Stimulated activated naive CD8-positive, alpha-beta T cell treated with anti-CD3 and anti-CD28 coated beads, Interleukin-15, Interleukin-2, amounts not matched to agents 100 U/mL and 50 U/mL, for 24 hours (primary cell): ENCODE measurements around the gene IL1R2.

ENCODE experiments used
- ATAC-seq: fragments of 150-1000 bp; cut with Tn5 transposase; one replicate; pipeline ENCODE4 v1.10.0; 2021
- DNase-seq: peaks from one replicate; pipeline ENCODE4 v3.0.0; 2021

The IL1R2 gene

DNA sequence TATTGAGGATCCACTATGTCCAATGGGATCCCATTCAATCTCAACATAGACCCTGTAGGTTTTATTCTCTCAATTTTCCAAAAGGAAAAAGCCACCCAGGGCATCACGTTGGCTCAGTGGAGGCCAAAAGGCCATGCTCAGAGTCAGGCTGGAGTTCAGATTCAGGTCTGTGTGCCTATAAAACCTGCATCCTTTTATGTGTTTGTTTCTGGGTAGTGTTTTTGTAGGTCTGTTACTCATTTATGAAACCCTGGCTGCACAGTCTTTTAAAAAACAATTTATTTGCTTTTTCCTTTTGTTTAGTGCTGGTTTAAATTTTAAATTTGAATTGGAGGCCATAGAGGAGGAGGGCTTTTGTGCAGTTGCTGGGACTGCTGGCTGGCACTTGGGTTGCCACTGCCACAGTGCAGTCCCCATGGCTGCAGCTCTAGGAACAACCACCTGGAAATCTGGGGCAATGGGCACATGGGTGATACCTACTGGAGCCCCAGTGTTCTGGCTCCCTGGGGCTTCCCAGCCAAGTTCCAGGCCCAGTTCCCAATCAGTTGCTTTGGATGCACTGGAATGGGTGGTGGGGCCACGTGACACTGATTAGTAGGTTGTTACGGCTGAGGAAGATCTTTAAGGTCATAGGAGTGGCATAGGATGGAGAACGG is 31.3 kb downstream of the IL1R2 start:
- ATAC-seq (no peak), DNase-seq (no peak)

DNA sequence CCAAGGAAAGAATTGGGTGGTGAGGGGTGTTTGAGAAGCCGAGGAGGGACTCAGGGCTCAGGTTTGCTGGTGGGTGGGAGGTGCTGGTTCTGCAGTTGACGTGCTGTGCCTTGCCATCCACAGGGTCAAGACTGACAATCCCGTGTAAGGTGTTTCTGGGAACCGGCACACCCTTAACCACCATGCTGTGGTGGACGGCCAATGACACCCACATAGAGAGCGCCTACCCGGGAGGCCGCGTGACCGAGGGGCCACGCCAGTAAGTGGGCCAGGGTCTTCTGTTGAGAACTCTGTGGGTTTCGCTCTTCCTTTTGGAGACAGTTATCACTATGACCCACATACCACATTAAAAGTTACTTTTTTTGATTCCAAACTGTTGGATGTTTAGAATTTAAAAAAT is 32.6 kb downstream of the IL1R2 start:
- ATAC-seq = no peak

DNA sequence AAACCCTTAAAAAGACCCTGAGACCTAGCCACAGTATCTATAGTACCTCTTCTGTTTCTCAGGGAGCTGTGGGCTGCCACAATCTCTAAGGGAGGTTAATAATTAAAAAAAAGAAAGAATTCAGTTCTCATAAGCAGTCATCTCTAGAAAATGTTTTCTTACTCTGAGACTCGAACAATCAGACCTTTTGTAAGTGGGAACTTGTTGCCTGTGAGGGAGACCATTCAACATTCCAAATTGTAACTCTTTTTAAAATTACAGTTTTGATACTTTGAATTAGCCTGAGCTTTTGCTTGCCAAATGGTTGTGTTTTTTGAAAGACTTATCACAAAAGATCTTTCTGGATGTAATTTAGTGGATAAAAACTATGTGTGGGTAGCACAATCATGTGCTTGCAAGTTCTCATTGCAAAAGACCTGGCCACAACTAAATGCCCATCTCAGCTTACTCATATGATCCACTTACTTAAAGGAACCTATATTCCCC is 33.3 kb downstream of the IL1R2 start:
- DNase-seq = no peak
- ATAC-seq = no peak

More for the DNA sequence above, 32.6 kb downstream of the IL1R2 start:
- no peak for DNase-seq

DNA sequence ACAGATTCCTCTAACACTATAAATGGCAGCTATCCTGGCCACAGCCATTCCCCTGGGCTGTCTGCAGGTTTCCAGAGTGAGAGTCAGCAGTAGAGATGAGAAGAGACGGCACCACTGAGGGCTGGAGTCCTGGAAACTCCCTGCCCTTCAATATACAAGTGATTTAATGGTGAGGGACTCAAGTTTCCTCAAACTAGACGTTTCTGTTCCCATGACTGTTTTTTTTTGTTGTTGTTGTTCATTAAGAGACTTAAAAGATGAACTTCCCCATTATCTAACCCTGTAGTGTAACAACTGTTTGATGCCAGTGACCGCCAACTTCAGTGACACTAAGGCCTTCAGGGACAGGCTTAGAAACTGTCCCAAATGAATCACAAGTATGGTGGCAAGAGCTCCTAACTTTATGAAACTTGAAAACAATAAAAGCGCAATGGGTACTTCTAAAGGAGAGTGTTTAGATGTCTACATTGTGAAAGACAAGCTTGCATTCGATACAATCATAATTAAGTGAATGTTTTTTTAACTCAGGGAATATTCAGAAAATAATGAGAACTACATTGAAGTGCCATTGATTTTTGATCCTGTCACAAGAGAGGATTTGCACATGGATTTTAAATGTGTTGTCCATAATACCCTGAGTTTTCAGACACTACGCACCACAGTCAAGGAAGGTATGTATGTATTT is 34.0 kb downstream of the IL1R2 start:
- ATAC-seq = no peak
- no peak for DNase-seq

DNA sequence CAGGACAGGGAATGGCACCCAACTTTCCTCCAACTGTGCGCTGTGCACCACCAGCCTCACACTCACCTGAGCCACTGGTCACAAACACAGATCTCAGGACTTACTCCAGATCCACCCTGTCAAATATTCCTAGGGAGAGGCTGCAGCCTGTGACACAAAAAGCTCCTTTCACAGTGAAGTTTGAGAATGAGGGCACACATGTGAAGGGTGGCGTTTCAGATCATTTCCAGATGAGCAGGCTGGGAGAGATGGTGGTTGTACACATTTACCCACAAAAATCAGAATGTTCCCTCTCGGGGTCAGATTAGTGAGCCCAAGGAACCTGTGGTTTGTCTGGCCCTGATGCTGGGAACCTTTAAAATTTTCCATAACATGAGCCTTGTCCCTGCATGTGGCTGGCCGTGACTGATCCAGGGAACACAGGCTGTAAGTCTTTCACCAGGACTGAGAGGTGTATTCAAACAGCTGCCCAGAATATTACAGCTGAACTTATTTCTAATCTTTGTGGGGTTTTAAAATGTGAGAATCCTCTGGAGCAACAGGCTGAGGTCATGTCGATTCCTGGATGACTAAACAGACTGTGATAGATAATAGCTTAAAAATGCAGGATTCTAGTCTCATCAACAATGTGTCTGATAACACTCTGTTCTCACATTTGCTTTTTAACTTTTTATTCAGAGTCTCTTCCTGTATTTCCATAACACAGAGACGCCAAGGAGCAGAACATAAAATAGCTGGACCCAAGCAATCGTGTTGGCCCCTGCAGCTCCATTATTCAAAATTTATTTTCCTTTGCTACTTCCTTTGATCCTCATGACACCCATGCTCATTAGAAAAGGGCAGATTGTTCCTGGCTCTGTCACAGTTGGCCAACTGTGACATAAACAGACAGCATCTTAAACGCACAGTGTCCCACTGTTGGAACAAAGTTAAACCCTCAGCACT is 35.5 kb downstream of the IL1R2 start:
- ATAC-seq = no peak

DNA sequence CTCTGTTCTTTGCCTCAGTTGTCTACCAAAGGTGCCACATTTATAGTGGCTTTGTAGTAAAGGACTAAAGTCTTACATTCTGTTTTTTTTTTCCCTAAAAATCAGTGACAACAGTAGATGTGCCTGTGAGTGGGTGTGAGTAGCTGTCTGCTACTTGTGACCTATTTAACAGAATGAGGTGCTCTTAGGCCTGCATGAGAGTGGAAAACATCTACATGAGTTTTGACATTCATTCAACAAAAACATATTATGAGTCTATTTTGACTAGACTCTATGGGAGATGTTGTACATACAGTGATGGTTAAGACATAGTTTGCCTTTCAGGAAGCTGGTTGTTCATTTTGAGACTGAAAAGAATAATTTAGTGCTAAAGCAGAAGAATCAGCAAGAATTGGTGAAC is 36.7 kb downstream of the IL1R2 start:
- no peak for ATAC-seq
- DNase-seq = no peak

More for the DNA sequence above, 35.5 kb downstream of the IL1R2 start:
- no peak for DNase-seq

DNA sequence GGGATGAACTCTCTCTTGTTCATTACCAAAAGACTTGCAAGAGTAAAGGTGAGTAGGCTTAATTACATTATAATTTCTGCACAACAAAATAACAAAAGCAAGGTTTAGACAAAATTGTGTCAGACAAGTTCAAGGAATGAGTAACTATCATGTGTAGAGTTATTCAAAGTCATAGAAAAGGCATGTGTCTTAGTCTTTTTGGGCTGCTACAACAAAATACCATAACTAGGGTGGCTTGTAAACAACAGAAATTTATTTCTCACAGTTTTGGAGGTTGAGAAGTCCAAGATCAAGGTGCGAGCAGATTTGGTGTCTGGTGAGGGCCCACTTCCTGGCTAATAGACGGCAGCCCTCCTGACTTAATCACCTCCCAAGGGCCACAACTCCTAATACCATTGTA is 37.6 kb downstream of the IL1R2 start:
- DNase-seq (no peak), ATAC-seq (no peak)

DNA sequence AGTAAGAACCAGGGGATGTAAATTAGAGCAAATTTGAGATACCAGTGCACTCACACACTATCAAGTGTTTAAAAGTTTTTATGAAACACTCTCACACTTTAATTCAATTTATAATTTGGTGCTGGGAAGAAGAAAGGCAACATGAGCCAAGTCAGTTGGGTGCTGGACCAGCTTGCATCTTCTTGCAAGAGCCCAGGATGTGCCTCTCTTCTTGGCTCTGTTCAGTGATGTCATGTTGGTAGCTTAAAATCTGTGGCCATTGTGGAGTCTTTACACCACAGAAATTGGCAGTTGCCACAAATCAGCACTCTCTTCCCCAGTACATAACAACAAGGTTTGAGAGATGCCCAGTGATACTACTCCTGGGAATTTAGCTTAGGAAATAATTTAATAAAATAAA is 38.2 kb downstream of the IL1R2 start:
- no peak for ATAC-seq
- no peak for DNase-seq

DNA sequence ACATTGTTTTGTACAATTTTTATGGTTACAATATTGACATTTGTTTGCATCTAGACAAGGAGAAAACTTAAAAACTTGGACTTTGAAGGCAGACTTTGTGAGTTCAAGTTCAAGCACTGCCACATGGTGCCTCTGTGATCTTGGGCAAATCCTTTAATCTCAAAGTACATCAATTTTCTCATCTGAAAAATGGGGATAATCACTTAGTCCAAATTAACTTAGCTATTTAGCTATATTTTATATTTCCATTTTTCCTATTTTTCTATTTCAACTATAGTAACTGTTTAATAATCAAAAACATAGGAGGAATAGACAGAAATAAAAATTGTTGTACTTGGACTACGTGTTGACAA is 38.7 kb downstream of the IL1R2 start:
- ATAC-seq (no peak), DNase-seq (no peak)

DNA sequence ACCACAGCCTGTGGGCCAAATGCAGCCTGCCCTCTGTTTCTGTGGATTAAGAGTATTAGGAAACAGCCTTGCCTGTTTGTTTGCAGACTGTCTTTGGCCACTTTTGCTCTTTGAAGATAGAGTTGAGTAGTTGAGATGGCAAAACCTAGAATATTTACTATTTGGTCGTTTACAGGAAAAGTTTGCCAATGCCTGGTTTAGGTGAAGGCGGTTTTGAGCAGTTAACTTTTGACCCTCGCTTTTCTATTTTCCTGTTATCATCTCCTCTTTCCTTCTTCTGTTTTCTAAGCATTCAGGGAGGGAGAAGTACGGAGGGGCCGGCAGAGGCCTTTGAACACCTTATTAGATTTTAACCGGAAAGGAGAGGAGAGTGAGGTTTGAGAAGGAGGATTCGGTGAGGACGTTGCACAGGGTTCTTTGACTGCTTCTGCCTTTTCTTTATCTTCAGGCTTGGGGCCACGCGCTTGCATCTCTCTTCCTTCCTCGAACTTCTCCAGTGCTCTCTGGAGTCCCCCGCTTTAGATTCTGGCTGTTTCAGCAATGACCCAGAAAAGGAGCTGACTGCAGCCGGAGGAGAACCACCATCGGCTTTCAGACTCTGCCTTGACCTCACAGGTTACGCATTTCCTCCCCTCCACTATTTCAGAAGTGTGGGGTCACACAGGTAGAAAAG is 39.2 kb downstream of the IL1R2 start:
- ATAC-seq = no peak
- DNase-seq = no peak

DNA sequence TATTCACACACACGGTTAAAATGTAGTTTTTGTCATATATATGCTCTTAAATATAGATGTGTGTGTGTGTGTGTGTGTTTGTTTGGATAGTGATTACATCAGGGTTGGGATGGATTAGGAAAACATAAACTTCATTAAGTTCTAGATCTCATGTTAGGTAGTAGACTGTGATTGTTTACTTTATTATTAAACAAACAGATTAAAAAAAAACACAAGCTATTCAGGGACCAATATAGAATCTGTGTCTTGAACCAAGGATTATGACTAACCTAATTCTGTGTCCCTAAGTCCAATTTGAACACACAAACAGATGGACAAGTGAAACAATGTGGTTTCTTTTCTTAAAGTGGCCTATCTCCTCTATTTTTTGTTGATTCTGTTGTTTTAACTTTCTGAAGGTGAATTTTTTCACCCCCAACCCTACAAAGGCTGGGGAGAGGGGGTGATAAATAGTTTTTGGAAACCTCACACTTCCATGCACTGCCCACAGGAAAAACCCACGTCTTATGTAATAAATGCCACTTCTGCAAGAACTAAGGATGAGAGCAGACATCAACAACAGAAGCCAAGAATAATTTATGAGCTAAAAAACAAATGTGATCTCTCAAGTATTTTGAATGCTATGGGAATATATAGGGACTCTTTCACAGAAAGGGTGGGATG is 40.7 kb downstream of the IL1R2 start:
- no peak for DNase-seq

DNA sequence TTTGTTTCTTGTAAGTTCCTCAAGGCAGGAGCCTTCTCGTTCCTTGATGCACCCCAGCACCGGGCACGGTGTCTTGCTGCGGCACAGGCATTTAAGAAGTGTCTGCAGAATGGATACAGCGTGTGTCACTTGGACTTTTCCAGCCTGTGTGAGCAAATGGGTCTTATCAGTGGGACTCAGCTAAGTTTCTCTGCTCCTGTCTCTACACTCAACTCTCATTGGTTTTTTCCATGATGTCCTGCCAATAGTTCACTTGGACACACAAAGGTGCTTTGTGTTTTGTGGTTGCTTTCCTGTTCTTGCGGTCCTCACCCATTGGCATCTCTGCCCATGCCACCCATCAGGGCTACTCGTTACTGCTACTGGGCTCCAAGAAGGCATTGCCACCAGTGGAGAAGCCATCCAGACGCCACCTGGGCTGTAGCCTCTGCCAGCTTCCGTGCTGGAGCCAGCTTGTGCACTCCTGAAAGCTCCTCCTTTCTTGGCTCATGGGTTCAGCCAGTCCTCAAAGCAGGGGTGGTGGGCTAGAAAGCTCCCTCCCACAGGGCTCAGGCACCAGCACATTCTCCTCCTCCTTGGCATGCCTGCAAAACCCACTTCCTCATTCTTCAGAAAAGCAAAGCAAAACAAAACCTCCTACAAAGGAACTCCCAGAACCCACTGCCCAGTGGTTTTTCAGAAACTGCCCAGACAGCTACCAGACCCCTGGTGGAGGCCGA is 41.4 kb downstream of the IL1R2 start:
- no peak for ATAC-seq
- peak; percentile 23 for DNase-seq

More for the DNA sequence above, 40.7 kb downstream of the IL1R2 start:
- ATAC-seq = no peak

DNA sequence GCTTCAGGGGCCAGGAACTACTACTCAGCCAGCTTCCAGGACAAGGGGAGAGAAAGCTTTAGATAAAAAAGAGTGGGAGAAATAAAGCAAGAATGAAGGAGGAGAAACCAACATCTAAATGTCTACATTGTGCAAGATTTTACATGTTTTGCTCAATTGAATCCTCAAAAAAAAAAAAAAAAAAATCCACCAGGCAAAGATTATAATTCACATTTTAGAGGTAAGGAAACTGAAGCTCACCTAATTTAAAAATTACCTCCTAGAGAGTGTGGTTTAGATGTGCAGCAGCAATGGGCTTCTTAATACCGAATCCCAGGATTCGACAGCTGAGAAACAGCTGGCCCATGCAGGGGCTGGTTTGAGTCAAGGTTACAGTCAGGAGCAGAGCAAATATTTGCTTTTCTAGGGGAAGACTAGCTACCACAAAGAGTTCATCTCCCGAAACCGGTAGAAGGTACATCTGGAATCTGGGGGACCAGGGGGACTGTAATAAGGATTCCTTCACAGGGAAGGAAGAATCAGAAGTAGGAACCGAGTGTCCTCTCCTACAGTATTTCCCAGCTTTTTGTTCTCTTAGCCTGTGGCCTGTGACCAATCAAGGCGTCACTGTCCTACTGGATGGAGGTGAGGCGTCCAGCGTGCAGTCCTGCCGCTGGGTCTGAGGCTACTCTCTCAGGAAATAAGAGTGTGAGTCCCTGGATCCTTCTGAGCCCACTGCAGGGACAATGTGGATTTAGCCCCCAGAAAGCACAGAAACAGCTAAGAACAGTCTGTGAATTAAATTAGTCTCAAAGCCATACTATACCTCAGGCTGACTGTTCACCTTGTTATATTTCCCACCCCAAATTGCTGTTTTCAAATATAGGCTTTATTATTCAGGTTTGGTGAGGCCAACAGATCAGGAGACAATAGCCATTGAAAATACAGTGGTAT is 42.3 kb downstream of the IL1R2 start:
- no peak for ATAC-seq
- no peak for DNase-seq

DNA sequence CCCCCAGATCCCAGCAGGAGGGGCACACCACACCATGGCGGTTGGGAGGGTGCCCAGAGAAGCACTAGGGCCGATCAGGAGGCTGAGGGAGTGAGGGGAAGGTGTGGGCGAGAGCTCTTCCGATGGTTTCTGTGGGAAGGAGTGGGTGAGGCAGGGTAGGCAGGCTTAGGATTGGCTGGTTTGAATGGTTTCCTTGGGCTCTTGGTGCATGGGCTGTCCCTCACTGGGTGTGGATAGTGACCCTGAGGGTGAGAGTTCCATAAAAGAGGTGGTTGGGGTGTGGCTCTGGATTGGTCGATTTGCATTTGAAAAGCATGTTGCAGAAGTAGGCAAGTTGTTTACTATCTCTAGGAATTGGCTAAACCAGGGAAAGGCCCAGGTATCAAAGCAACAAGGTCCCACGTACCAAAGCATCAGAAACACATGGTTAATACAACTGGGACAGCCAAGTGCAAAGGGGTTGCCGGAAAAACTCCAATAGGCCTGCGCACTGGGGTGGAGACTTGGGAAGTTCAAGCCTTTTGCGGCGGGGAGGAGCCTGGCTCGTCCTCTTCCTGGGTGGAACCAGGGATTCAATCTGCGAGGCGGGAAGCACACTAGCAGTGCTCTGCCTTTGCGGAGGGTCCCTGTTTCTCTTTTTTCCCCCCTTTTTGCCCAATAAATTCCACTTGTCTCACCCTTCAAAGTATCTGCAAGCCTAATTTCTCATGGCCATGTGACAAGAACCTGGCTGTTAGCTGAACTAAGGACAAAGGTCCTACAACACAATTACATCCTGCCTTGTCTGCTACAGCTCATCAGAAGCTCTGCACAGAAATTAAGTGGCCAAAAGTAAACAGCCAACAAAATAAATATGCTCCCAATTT is 43.2 kb downstream of the IL1R2 start:
- no peak for DNase-seq
- no peak for ATAC-seq

DNA sequence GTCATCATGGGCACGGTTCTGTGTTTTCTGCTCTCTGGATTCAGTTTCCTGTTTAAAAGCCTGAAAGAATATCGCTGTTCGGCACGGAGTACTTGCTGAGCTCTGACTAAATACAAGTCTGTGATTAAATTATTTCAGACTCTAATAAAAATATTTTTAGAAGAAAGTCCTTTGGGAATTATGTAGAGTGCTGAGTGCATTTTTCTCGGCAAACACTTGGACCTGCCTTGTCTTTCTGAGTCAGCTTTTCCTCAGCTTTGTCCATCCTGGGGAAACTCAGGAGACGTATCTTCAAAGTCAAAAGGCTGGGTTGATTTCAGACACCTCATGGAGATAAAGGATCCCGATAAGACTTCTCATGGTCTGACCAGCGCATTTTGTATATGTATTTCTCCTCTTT is 45.9 kb downstream of the IL1R2 start:
- DNase-seq (no peak), ATAC-seq (no peak)

DNA sequence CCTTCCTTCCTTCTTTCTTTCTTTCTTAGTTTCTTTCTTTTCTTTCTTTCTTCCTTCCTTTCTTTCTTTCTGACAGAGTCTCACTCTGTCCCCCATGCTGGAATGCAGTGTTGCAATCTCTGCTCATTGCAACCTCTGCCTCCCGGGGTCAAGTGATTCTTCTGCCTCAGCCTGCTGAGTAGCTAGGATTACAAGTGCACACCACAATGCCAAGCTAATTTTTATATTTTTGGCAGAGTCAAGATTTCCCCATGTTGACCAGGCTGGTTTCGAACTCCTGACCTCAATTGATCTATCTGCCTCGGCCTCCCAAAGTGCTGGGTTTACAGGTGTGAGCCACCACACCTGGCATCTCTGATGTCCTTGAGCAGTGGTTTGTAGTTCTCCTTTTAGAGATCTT is 48.5 kb downstream of the IL1R2 start:
- DNase-seq = no peak
- no peak for ATAC-seq

DNA sequence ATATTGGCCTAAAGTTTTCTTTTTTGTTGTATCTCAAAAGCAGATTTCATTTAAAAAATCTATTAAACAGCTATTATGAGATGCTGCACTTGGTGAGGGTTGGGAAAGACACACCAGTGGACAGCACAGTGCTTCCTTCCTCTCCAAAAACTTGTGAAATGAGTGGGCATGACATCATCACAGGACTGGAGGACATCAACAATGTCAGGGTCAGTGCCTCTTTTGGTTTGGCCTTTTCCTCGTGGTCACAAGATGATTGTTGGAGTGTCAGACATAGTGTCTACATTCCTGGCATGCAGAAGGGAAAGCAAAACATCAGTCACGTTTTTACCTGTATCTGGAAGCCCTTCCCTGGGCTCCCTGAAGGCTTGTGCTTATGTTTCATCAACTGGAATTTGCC is 49.6 kb downstream of the IL1R2 start:
- no peak for DNase-seq
- no peak for ATAC-seq

DNA sequence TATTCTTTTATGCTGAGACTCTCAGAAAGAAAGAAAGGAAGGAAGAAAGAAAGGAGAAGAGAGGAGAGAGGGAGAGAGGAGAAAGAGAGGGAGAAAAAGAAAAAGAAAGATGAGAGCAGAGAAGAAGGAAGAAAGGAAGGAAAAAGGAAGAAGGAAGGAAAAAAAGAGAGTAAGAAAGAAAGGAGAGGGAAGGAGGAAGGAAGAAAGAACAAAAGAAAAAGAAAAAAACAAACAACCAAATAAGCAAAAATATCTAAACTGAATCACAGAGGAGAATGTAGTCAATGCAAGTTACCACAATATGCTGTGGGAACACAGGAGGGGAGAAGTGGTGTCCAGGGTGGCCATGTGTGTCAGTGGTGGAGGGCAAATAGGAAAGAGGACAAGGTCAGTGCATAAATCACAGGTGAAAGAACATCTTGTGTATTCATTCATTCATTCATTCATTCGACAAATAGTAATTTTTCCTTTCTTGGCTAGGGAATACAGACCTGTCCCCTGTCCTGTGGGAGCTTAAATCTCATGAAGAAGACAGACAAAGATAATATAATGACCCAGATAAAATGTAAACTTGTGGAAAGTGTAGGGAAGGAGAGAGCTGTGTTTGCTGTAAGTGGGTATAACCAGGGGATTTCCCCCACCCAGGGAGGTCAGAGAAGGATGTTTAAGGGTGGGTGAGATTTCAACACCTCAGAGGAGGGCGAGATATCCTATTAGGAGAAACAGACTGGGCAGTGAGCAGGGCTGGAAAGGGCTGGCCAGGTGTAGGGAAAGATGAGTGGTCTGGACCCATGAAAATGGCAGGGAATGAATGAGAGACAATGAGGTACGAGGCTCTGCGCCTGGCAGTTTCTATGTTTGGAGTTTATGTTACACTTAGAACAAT is 50.7 kb downstream of the IL1R2 start:
- ATAC-seq = no peak
- DNase-seq = no peak
